LNCaP clone FGC (cell line): ENCODE measurements around the gene KRT81.
"Not testable (repeated sequence)": the region's sequence is repeated elsewhere in the genome, so short reads cannot be mapped to it uniquely, and the experiment has no call there.

ENCODE experiments used
- DNase-seq: peaks from one replicate; pipeline ENCODE4 v3.0.0-alpha.2; 2011; ENCODE audit warnings: low read depth
- H3K4me3 ChIP-seq: 2 replicates; pipeline ENCODE4 v1.5.1; 2011; ENCODE audit warnings: mild to moderate bottlenecking, low read depth, low read length, control low read depth
- TF ChIP-seq, protein P1 (sequence below): IDR thresholded peaks from 2 replicates; pipeline ENCODE4 v1.5.1; 2012; ENCODE audit warnings: mild to moderate bottlenecking; ENCODE audit not compliant: control insufficient read depth, insufficient read depth; ENCODE audit errors: extremely low read depth

Gene KRT81

GRCh38 chr12:52243856-52244614 lies 47.3 kb downstream of the KRT81 start:
- no peak overlapping the region for H3K4me3 ChIP-seq
- no peak for DNase-seq
- TF ChIP-seq, protein P1, sequence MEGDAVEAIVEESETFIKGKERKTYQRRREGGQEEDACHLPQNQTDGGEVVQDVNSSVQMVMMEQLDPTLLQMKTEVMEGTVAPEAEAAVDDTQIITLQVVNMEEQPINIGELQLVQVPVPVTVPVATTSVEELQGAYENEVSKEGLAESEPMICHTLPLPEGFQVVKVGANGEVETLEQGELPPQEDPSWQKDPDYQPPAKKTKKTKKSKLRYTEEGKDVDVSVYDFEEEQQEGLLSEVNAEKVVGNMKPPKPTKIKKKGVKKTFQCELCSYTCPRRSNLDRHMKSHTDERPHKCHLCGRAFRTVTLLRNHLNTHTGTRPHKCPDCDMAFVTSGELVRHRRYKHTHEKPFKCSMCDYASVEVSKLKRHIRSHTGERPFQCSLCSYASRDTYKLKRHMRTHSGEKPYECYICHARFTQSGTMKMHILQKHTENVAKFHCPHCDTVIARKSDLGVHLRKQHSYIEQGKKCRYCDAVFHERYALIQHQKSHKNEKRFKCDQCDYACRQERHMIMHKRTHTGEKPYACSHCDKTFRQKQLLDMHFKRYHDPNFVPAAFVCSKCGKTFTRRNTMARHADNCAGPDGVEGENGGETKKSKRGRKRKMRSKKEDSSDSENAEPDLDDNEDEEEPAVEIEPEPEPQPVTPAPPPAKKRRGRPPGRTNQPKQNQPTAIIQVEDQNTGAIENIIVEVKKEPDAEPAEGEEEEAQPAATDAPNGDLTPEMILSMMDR: no peak

DNA sequence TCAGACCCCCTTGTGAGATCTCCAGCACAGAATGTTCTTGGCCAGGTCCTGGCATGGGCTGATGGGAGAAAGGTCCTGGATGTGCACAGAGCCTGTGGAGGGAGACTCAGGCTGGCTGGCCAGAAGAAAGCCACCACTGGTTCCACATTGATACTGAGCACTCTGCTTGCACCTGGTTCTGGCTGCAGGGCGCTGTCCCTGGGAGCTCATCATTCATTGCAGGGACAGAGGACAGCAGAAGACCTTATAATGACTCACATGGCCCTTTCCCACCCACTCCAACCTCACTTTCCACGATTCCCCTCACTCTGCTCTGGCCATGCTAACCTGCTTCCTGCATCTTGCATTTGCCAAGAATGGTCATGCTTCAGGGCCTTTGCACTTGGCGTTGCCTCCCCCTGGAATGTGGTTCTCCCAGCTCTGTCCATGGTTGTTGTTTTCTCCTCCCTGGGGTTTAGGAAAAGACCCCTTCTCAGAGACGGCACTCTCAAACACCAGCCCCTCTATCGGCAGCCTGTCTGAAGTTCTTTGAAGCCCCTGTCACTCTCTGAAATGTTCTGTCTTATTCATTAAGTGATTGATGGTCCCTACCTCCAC lies 48.0 kb downstream of the KRT81 start:
- peak; percentile 55 for DNase-seq
- H3K4me3 ChIP-seq: no peak overlapping the region
- TF ChIP-seq, protein P1: no peak

DNA sequence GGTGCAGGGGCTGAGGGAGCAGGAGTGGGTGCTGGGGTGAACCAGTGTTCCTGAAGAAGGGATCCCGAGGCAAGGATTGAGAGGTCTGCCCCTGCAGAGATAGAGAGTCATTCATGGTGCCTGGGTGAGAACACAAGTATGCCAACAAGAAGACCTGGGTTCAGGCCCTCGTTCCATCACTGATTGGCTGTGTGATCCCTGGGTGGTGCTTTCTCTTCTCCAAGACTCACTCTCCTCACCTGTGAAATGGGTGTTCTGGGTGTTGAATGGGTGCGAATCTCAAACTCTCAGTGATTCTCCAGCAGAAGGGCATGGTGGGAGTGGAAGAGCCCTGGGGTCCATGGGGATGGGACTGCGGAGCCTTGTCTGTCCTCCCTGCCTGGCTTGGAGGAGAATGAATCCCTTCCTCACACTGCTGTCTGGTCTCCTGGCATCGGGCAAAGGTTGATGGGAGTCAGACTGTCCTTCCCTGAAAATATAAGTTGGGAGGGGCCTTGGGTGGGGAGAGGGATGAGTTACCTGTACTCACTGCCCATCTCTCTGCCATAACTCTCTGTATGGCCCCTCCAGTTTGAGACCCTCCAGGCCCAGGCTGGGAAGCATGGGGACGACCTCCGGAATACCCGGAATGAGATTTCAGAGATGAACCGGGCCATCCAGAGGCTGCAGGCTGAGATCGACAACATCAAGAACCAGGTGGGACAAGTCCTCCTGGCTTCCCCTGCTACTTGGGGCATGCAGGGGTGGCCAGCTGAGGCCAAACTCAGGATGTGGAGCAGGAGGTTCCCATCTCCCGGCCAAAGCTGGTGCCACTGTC lies 48.7 kb downstream of the KRT81 start:
- no peak overlapping the region for H3K4me3 ChIP-seq
- TF ChIP-seq, protein P1: no peak
- no peak for DNase-seq

DNA sequence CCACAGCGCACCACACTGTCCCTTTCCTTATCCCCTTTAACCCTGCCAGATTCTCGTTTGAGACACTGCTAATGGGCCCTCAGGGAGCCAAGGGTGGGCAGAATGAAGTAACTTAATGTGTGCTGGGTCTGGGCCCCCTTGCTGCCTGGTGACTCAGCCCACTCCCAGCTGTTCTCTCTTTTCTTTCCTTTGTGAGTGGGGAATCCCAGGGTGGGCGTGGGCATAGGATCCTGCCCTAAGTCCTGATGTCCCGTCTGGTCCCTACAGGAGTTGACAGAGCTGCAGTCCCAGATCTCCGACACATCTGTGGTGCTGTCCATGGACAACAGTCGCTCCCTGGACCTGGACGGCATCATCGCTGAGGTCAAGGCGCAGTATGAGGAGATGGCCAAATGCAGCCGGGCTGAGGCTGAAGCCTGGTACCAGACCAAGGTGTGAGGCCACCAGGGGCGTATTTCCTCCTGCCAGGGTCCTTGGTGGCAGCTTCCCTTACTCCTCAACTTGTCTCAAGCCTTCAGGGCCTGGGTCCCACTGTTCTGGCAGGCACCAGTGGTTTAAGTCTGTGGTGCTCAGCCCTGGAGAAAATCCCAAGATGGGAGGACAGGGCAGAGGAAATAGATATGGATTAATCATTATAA lies 50.0 kb downstream of the KRT81 start:
- DNase-seq: no peak

GRCh38 chr12:52240247-52240646 lies 51.1 kb downstream of the KRT81 start:
- H3K4me3 ChIP-seq, DNase-seq: not testable (repeated sequence)

More for the DNA sequence above, 50.0 kb downstream of the KRT81 start:
- H3K4me3 ChIP-seq: no peak overlapping the region
- TF ChIP-seq, protein P1: no peak

- TF ChIP-seq, protein P1: no peak
- no peak for DNase-seq
- no peak overlapping the region for H3K4me3 ChIP-seq
Measured at GRCh38 chr12:52239767-52240166, 51.6 kb downstream of the KRT81 start.
